Measurements from ENCODE around the gene LRRC4. TPM values are rescaled to one million over a fixed set of nuclear protein-coding genes. Genes with fewer than 3 reads are reported as not detected.
A peak's percentile ranks its signal among the peaks of the same experiment; 100 is the strongest.

The LRRC4 gene
- total RNA-seq, 2 donors from 2014 or later, result 0.51 TPM; not detected in 1

DNA sequence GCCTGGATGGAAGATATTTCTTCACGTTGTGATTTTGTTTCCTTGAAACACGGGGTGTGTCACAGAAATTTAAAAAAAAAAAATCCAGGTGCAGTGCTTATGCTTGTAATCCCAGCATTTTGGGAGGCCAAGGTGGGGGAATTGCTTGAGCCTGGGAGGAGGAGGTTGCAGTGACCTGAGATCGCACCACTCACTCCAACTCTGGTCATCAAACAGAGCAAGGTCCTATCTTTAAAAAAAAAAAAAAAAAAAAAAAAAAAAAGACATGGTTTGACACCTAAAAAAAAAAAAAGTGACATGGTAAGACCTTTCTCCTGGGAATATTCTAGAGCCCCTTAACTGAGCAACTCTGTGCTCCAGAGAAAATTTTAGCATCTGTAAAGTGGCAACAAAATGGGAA lies 9.0 kb upstream of the LRRC4 start:
- H3K36me3 Mint-ChIP-seq, result peaks cover 0 to 4% of the 10 kb centered on the region in 2 donors
- DNase-seq (ENCODE audit: low spot score in 2 of 2), result no peak
- H3K27ac Mint-ChIP-seq, result no peak overlapping the region
- H3K9me3 Mint-ChIP-seq, result no peaks in the 10 kb centered on the region
- ATAC-seq, result no peak

DNA sequence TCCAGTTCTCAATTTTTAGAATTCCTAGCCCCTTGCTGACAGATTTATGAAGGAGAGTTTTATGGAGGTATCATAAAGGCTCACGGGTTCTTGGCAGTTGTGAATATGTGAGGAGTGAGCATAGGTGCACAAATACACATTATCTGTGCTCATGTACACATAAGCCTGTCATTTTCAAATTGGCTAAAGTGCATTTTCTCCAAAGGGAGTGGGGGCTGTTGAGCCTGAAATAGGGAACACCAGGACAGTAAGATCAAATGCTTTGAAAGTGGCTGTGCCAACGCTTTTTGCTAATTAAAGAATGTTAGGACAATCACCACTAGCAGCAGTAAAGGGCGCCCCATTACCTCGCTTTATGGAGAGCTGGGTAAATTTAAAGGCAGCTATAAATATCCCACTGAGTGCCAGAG lies 8.3 kb upstream of the LRRC4 start:
- no peak for ATAC-seq
- Mint-ChIP-seq H3K36me3 (peaks cover 0 to 4% of the 10 kb centered on the region in 2 donors), H3K27ac (no peak overlapping the region), H3K9me3 (no peaks in the 10 kb centered on the region)
- no peak for DNase-seq (ENCODE audit: low spot score in 2 of 2)

DNA sequence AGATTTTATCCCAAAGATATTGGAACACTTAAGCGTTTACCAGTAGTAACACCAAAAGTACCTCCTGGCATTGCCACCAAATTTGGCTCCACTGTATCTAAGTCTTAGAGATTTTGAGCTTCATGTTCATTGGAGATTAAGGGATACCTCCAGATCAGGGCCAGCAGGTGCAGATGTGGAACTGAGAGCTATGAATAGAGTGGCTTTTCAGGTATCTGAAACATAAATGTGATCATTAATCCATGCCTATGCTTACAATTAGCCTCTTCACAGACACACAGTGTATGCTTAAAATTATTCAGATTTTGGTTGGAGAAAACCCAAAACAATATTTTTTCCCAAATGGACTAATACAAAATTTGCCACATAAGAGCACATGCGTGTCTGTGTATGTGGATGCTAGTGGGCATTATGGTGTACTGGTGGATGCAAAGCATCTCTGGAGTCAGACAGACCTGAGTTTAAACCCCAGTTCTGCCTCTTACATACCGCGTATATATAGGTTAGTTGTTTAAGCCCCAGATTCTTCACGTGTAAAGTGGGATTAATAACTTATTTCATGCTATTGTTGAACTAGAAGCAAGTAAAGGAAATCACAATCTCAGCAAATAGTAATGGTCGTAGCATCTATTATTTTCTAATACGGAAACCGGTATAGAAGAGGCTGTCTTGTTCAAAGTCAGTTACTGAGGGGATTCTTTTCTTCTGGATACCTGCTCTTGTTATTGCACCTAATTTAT lies 6.8 kb upstream of the LRRC4 start:
- no peak overlapping the region for H3K27ac Mint-ChIP-seq
- no peak for DNase-seq (ENCODE audit: low spot score in 2 of 2)
- H3K36me3 Mint-ChIP-seq, result peaks cover 0 to 4% of the 10 kb centered on the region in 2 donors
- no peak for ATAC-seq
- no peaks in the 10 kb centered on the region for H3K9me3 Mint-ChIP-seq

DNA sequence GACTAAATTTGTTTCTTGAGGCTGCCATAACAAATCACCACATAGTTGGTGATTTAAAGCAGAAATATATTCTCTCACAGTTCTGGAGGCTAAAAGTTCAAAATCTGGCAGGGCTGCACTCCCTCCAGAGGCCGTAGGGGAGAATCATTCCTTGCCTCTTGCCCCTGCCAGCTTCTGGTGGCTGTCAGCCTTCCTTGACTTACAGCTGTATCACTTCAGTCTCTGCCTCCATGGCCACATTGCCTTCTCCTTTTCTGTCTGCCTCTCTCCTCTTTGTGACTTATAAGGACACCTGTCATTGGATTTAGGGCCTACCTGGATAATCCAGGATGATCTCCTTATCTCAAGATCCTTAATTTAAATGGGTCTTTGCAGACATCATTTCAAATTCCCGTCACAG lies 5.8 kb upstream of the LRRC4 start:
- Mint-ChIP-seq H3K27ac (peak overlapping the region in 1 of 2 donors; percentile 66), H3K36me3 (peaks cover 0 to 4% of the 10 kb centered on the region in 2 donors), H3K9me3 (no peaks in the 10 kb centered on the region)
- no peak for DNase-seq (ENCODE audit: low spot score in 2 of 2)
- no peak for ATAC-seq

- H3K27ac Mint-ChIP-seq, result no peak overlapping the region
- no peak for DNase-seq (ENCODE audit: low spot score in 2 of 2)
- no peak for ATAC-seq
- H3K9me3 Mint-ChIP-seq, result no peaks in the 10 kb centered on the region
- H3K36me3 Mint-ChIP-seq, result peaks cover 0 to 4% of the 10 kb centered on the region in 2 donors
Measured at GRCh38 chr7:128036226-128036940, 5.1 kb upstream of the LRRC4 start.

GRCh38 chr7:128035712-128036111 lies 4.5 kb upstream of the LRRC4 start:
- Mint-ChIP-seq H3K36me3 (peaks cover 0 to 2% of the 10 kb centered on the region in 2 donors), H3K9me3 (no peaks in the 10 kb centered on the region), H3K27ac (no peak overlapping the region)
- ATAC-seq (no peak), DNase-seq (ENCODE audit: low spot score in 2 of 2) (no peak)

GRCh38 chr7:128034825-128035224 lies 3.6 kb upstream of the LRRC4 start:
- no peaks in the 10 kb centered on the region for H3K9me3 Mint-ChIP-seq
- ATAC-seq, result no peak
- no peak for DNase-seq (ENCODE audit: low spot score in 2 of 2)
- H3K27ac Mint-ChIP-seq, result no peak overlapping the region
- no peaks in the 10 kb centered on the region for H3K36me3 Mint-ChIP-seq

GRCh38 chr7:128033246-128033645 lies 2.0 kb upstream of the LRRC4 start:
- H3K27ac Mint-ChIP-seq, result no peak overlapping the region
- ATAC-seq (no peak), DNase-seq (ENCODE audit: low spot score in 2 of 2) (no peak)
- H3K9me3 Mint-ChIP-seq, result no peaks in the 10 kb centered on the region
- peaks cover 10% of the 10 kb centered on the region in 2 donors for H3K36me3 Mint-ChIP-seq

DNA sequence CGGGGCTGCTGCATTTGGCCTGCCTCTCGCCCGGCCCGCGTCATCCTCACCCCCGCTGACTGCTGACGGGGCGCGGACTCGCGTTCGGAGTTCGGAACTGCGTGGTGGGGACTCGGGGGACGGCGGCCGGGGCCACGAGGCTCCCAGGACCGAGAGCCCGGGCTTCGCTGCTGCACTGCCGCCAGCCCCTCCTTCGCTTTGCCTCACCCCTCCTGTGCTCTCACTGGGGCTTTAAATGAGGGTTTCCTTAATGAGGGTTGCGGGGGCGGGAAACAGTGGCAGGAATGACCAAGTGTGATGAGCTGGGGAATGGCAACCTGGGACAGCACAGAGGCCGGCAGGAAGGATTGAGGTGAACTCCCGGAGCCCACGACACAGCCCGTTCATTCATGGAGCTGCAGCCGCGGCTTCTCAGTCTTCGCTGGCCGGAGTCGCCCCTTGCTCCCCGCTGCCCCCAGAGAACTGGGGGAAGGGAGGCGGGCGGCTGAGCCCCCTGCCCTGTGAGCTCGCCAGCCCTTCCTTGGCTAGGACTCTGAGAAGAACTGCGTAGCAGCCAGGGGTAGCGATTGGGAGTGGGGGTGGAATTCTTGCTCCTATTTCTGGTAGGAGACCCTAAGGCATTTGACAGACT lies 1.5 kb upstream of the LRRC4 start:
- peak in 1 of 2 donors; percentile 2 for ATAC-seq
- no peak for DNase-seq (ENCODE audit: low spot score in 2 of 2)
- Mint-ChIP-seq H3K9me3 (no peaks in the 10 kb centered on the region), H3K36me3 (peaks cover 10% of the 10 kb centered on the region in 2 donors), H3K27ac (no peak overlapping the region)

- ATAC-seq, result peak; percentile 91 to 97
- peak in 1 of 2 donors; percentile 65 for DNase-seq (ENCODE audit: low spot score in 2 of 2)
- H3K27ac Mint-ChIP-seq, result peak overlapping the region in 1 of 2 donors; percentile 29
- H3K36me3 Mint-ChIP-seq, result peaks cover 10% of the 10 kb centered on the region in 2 donors
- no peaks in the 10 kb centered on the region for H3K9me3 Mint-ChIP-seq
Measured at GRCh38 chr7:128031901-128032604, 816 bp upstream of the LRRC4 start.

DNA sequence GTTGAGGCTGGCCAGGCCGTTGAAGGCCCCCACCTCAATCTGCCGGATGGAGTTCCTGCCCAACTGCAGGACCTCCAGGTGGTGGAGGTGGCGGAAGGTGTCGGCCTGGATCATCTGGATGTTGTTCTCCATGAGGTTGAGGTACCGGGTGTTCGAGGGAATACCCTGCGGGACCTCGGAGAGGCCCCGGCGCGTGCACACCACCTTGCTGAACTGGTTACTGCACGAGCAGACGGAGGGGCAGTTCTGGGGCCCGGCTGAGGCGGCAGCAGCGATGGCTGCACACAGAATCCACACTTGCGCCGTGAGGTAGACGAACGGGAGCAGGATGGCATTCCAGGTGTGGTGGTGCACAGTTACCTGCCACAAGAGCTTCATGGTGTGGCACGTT lies 979 bp downstream of the LRRC4 start:
- ATAC-seq (no peak), DNase-seq (ENCODE audit: low spot score in 2 of 2) (no peak)
- peaks cover 10% of the 10 kb centered on the region in 2 donors for H3K36me3 Mint-ChIP-seq
- H3K27ac Mint-ChIP-seq, result no peak overlapping the region
- H3K9me3 Mint-ChIP-seq, result no peaks in the 10 kb centered on the region

DNA sequence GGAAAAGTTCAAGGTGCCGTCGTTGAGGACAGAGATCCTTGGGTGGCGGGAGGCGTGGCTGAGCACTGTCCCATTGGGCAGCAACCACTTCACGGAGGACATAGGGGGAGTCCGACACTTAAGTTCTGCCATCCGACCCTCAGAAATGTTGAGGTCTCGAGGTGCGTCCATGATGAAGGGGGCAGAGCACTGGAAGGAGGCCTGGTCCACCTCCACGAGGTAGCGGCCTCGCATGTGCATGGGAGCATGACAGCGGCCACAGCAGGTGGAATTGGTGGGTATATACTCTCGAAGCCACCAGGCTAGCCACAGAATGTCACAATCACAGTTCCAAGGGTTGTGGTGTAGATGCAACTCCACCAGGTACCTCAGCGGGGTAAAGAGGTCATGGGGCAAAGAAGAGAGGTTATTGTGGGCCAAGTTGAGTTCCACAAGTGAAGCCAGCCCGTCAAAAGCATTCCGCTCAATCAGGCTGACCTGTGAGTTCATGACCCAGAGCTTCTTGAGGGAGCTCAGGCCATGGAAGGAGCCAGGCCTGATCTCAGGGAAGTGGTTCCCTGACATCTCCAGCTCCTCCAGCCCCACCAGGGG lies 1.7 kb downstream of the LRRC4 start:
- no peak overlapping the region for H3K27ac Mint-ChIP-seq
- ATAC-seq (no peak), DNase-seq (ENCODE audit: low spot score in 2 of 2) (no peak)
- peaks cover 10% of the 10 kb centered on the region in 2 donors for H3K36me3 Mint-ChIP-seq
- H3K9me3 Mint-ChIP-seq, result no peaks in the 10 kb centered on the region

DNA sequence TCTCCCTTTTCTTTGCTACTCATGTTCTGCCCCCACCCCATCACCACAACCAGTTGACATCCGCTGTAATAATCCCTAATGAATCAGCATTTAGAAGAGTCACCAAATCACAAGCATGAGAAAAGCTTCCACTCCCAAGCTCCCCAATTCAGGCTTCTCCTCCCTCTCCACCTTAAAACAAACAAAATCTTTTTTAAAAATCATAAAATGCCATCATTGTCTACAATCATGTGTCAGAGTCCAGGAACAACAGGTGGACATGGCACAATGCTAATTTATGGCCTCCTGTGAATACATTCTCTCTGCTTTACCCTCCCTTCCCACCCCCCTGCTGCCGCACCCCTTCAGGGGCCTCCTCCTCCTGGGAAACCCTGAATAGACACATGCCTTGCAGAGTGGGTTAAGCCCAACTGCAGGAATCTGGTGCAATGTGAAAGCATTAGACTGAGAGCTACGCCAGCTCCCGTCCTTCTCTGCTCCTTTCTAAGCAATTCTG lies 3.7 kb downstream of the LRRC4 start:
- peaks cover 10% of the 10 kb centered on the region in 2 donors for H3K36me3 Mint-ChIP-seq
- ATAC-seq, result no peak

DNA sequence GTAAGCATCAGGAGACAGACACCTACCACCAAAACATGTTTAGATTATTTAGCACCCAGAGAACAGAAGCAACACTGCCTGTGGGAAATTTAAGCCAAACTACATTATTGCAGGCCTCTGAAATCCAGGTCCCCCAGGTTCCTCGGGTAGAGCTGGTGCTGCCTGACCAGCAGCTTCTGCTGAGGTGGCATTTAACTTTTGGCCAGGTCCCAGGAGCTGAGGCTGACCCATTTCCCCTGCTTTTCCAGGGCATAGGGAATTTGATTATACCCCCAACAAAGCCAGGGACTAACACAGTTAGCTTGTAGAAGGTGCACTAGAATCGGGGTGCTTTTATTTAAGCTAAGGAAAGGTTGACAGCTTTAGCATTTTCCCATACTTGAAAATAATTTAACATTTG lies 4.7 kb downstream of the LRRC4 start:
- ATAC-seq (no peak), DNase-seq (ENCODE audit: low spot score in 2 of 2) (no peak)
- Mint-ChIP-seq H3K9me3 (no peaks in the 10 kb centered on the region), H3K27ac (no peak overlapping the region), H3K36me3 (peaks cover 10% of the 10 kb centered on the region in 2 donors)

More for the DNA sequence above, 3.7 kb downstream of the LRRC4 start:
- no peak overlapping the region for H3K27ac Mint-ChIP-seq
- no peaks in the 10 kb centered on the region for H3K9me3 Mint-ChIP-seq
- no peak for DNase-seq (ENCODE audit: low spot score in 2 of 2)

DNA sequence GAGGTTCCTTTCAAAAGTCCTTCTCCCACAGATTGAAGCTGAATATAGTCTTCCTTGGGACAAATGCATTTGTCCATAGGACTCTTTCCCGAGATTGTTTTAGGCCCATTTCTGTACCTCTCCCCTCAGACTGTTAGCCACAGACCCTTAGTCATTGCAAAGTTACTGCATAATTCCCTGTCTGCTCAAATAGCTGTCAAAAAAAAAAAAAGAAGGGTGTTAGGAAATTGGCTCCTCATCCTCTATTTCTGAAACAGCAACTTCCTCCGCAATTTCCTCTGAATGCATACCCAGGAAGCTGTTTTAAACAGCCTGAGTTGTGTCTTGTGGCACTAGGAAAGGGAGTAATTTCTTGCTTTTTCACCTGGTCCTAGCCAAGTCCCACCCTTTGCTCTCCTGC lies 5.4 kb downstream of the LRRC4 start:
- Mint-ChIP-seq H3K36me3 (peaks cover 10 to 16% of the 10 kb centered on the region in 2 donors), H3K9me3 (no peaks in the 10 kb centered on the region), H3K27ac (no peak overlapping the region)
- ATAC-seq (no peak), DNase-seq (ENCODE audit: low spot score in 2 of 2) (no peak)

DNA sequence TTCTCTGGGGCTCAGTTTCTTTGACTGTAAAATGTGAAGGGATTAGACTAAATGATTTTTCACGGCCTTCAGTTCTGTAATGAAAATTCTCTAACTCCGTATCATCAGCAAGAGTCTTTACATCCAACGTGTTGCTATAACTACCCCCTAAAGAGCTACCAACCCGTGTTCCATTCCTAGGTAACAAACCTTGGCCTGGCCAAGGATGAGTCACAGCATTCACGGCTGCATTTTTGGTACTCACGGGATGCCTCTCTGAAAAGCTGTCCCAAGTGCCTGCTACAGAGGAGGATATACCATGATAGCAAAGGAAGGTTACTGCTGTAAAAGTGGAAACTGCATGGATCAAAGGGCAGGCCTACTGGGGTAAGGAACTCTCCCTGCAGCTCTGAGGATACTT lies 5.9 kb downstream of the LRRC4 start:
- ATAC-seq, result no peak
- DNase-seq (ENCODE audit: low spot score in 2 of 2), result no peak
- Mint-ChIP-seq H3K36me3 (peaks cover 10 to 16% of the 10 kb centered on the region in 2 donors), H3K9me3 (no peaks in the 10 kb centered on the region), H3K27ac (no peak overlapping the region)
